Neuronal stem cell (in vitro differentiated cells): ENCODE data around the gene CYBA.
A peak's percentile ranks its signal among the peaks of the same experiment; 100 is the strongest.

Experiments
- DNase-seq: peaks from one replicate; pipeline ENCODE4 v3.0.0-alpha.2; 2013; ENCODE audit warnings: low spot score
- H2AFZ ChIP-seq: one replicate; pipeline ENCODE4 v1.6.1; 2013; ENCODE audit warnings: mild to moderate bottlenecking, low read length, inconsistent platforms
- H2AK5ac ChIP-seq: 2 replicates; pipeline ENCODE4 v1.6.1; 2013; ENCODE audit warnings: low read depth, mild to moderate bottlenecking, inconsistent platforms, low read length, moderate library complexity, mixed read lengths
- H2BK120ac ChIP-seq: 2 replicates; pipeline ENCODE4 v1.6.1; 2013; ENCODE audit warnings: low read depth, mild to moderate bottlenecking, inconsistent platforms, low read length, moderate library complexity, mixed read lengths
- H2BK12ac ChIP-seq: one replicate; pipeline ENCODE4 v1.6.1; 2013; ENCODE audit warnings: low read length, inconsistent platforms
- H2BK15ac ChIP-seq: 2 replicates; pipeline ENCODE4 v1.6.1; 2013; ENCODE audit warnings: mild to moderate bottlenecking, low read length, inconsistent platforms, mixed read lengths
- H2BK5ac ChIP-seq: one replicate; pipeline ENCODE4 v1.6.1; 2013; ENCODE audit warnings: inconsistent platforms, mild to moderate bottlenecking, low read length, moderate library complexity
- H3K14ac ChIP-seq: one replicate; pipeline ENCODE4 v1.6.1; 2013; ENCODE audit warnings: low read length, inconsistent platforms
- H3K18ac ChIP-seq: 2 replicates; pipeline ENCODE4 v1.6.1; 2013; ENCODE audit warnings: low read length, inconsistent platforms
- H3K23ac ChIP-seq: 2 replicates; pipeline ENCODE4 v1.6.1; 2013; ENCODE audit warnings: low read depth, mild to moderate bottlenecking, mixed read lengths, low read length, inconsistent platforms; ENCODE audit not compliant: poor library complexity
- H3K27ac ChIP-seq: replicated peaks from 3 replicates; pipeline ENCODE4 v1.5.1; 2013; ENCODE audit warnings: low read length, inconsistent platforms
- H3K27me3 ChIP-seq, 3 experiments: 2 replicates each; pipeline ENCODE4 v1.6.1; 2013; ENCODE audit warnings: low read length in 3 of 3, mild to moderate bottlenecking in 2 of 3, inconsistent platforms in 1 of 3, low read depth in 1 of 3, mixed read lengths in 1 of 3, moderate library complexity in 1 of 3; ENCODE audit not compliant: control insufficient read depth in 3 of 3, insufficient read depth in 3 of 3
- H3K36me3 ChIP-seq, 2 donors: replicated peaks in 1 of 2; 2 replicates each; pipeline ENCODE4 v1.6.1; 2013; ENCODE audit warnings: low read length in 2 of 2; ENCODE audit not compliant: control insufficient read depth in 2 of 2, insufficient read depth in 2 of 2
- H3K4ac ChIP-seq: 2 replicates; pipeline ENCODE4 v1.6.1; 2013; ENCODE audit warnings: inconsistent platforms, mild to moderate bottlenecking, low read length, moderate library complexity
- H3K4me1 ChIP-seq, 2 donors: 1 replicate in 1 of 2; 2 replicates in 1 of 2; pipeline ENCODE4 v1.6.1; 2013; ENCODE audit warnings: low read length in 2 of 2, low read depth in 1 of 2; ENCODE audit not compliant: control insufficient read depth in 2 of 2, insufficient read depth in 1 of 2
- H3K4me2 ChIP-seq: one replicate; pipeline ENCODE4 v1.6.1; 2013; ENCODE audit warnings: mild to moderate bottlenecking, low read length, inconsistent platforms; ENCODE audit not compliant: insufficient read depth, poor library complexity, severe bottlenecking
- H3K4me3 ChIP-seq, 2 donors: 2 replicates each; pipeline ENCODE4 v1.5.1; 2013; ENCODE audit warnings: low read length in 2 of 2, mild to moderate bottlenecking in 2 of 2, inconsistent platforms in 1 of 2, moderate library complexity in 1 of 2
- H3K79me1 ChIP-seq: one replicate; pipeline ENCODE4 v1.6.1; 2013; ENCODE audit warnings: low read depth, mild to moderate bottlenecking, inconsistent platforms, low read length, moderate library complexity
- H3K9ac ChIP-seq: one replicate; pipeline ENCODE4 v1.6.1; 2013; ENCODE audit warnings: mild to moderate bottlenecking, low read depth, low read length, inconsistent platforms; ENCODE audit not compliant: poor library complexity
- H3K9me3 ChIP-seq, 2 donors: replicated peaks in 1 of 2; 2 replicates each; pipeline versions ENCODE3 to v1.6.1; 2013; ENCODE audit warnings: low read length in 2 of 2, mild to moderate bottlenecking in 2 of 2, inconsistent platforms in 1 of 2, low read depth in 1 of 2, mixed read lengths in 1 of 2, moderate library complexity in 1 of 2; ENCODE audit not compliant: control insufficient read depth in 2 of 2, insufficient read depth in 1 of 2
- H4K8ac ChIP-seq: one replicate; pipeline ENCODE4 v1.6.1; 2013; ENCODE audit warnings: low read depth, mild to moderate bottlenecking, inconsistent platforms, low read length, moderate library complexity
- H4K91ac ChIP-seq: one replicate; pipeline ENCODE4 v1.6.1; 2013; ENCODE audit warnings: low read length, low read depth, mild to moderate bottlenecking, inconsistent platforms; ENCODE audit not compliant: poor library complexity
- WGBS, 2 donors: extraction: QIAGEN DNeasy Blood & Tissue Kit; methylation state at CpG; one replicate each; pipeline ENCODE4 v1.1.7; 2013; ENCODE audit warnings: missing lambda C conversion rate in 2 of 2, mixed read lengths in 1 of 2; ENCODE audit not compliant: insufficient read length in 2 of 2, insufficient replicate concordance in 1 of 2; ENCODE audit errors: extremely low coverage in 2 of 2; 5-methylcytosine and 5-hydroxymethylcytosine counted together

CYBA gene

GRCh38 chr16:88631920-88632586, 18.8 kb downstream of the CYBA start:
- no peak overlapping the region for H3K27ac ChIP-seq
- H3K79me1 ChIP-seq: peaks cover 6% of the 10 kb centered on the region
- H2AK5ac ChIP-seq: no peak overlapping the region
- no peak overlapping the region for H3K18ac ChIP-seq
- DNase-seq: no peak
- H4K8ac ChIP-seq: no peak overlapping the region
- peaks cover 0 to 17% (median 0%) of the 10 kb centered on the region in 3 experiments for H3K27me3 ChIP-seq
- H3K36me3 ChIP-seq: peaks cover 40 to 66% of the 10 kb centered on the region in 2 donors
- peak overlapping the region; percentile 55 for H3K23ac ChIP-seq
- no peak overlapping the region for H3K4ac ChIP-seq
- H3K14ac ChIP-seq: no peak overlapping the region
- H3K4me2 ChIP-seq: no peak overlapping the region
- no peak overlapping the region for H4K91ac ChIP-seq
- no peak overlapping the region for H3K4me3 ChIP-seq
- no peak overlapping the region for H3K9ac ChIP-seq
- peaks cover 0 to 11% of the 10 kb centered on the region in 2 donors for H3K4me1 ChIP-seq
- no CpG with 5 or more reads among the region's 30 CpGs for WGBS, 2 donors
- no peak overlapping the region for H2AFZ ChIP-seq
- H2BK5ac ChIP-seq: peak overlapping the region; percentile 66
- H2BK120ac ChIP-seq: no peak overlapping the region
- no peak overlapping the region for H2BK15ac ChIP-seq
- H3K9me3 ChIP-seq: peaks cover 0 to 1% of the 10 kb centered on the region in 2 donors
- no peak overlapping the region for H2BK12ac ChIP-seq

- no peak overlapping the region for H2BK15ac ChIP-seq
- H3K9ac ChIP-seq: no peak overlapping the region
- H4K8ac ChIP-seq: no peak overlapping the region
Observed at GRCh38 chr16:88631384-88631783, 19.5 kb downstream of the CYBA start.

GRCh38 chr16:88630941-88631340, 19.9 kb downstream of the CYBA start:
- H3K4me1 ChIP-seq: peaks cover 0 to 11% of the 10 kb centered on the region in 2 donors
- H3K27me3 ChIP-seq: peaks cover 0 to 17% (median 0%) of the 10 kb centered on the region in 3 experiments
- H3K4me3 ChIP-seq: no peak overlapping the region
- no peak overlapping the region for H2AFZ ChIP-seq
- H2BK120ac ChIP-seq: no peak overlapping the region
- no peak overlapping the region for H3K23ac ChIP-seq
- H2BK5ac ChIP-seq: no peak overlapping the region
- no peak overlapping the region for H3K14ac ChIP-seq
- DNase-seq: no peak
- no peak overlapping the region for H2BK15ac ChIP-seq
- no peak overlapping the region for H4K91ac ChIP-seq
- peaks cover 0 to 1% of the 10 kb centered on the region in 2 donors for H3K9me3 ChIP-seq
- no peak overlapping the region for H2AK5ac ChIP-seq
- H3K18ac ChIP-seq: no peak overlapping the region
- no peak overlapping the region for H3K9ac ChIP-seq
- no peak overlapping the region for H4K8ac ChIP-seq
- H2BK12ac ChIP-seq: no peak overlapping the region
- peaks cover 6% of the 10 kb centered on the region for H3K79me1 ChIP-seq
- no peak overlapping the region for H3K4ac ChIP-seq
- H3K36me3 ChIP-seq: peaks cover 43 to 76% of the 10 kb centered on the region in 2 donors
- no peak overlapping the region for H3K27ac ChIP-seq
- no CpG with 5 or more reads among the region's 23 CpGs for WGBS, 2 donors
- H3K4me2 ChIP-seq: no peak overlapping the region

More at GRCh38 chr16:88631384-88631783, 19.5 kb downstream of the CYBA start:
- H3K36me3 ChIP-seq: peaks cover 43 to 72% of the 10 kb centered on the region in 2 donors
- no peak overlapping the region for H3K14ac ChIP-seq
- peaks cover 0 to 11% of the 10 kb centered on the region in 2 donors for H3K4me1 ChIP-seq
- no peak overlapping the region for H2BK5ac ChIP-seq
- no peak overlapping the region for H4K91ac ChIP-seq
- no peak overlapping the region for H3K4me3 ChIP-seq
- no peak overlapping the region for H2BK12ac ChIP-seq
- peaks cover 0 to 1% of the 10 kb centered on the region in 2 donors for H3K9me3 ChIP-seq
- H3K27me3 ChIP-seq: peaks cover 0 to 17% (median 0%) of the 10 kb centered on the region in 3 experiments
- no peak overlapping the region for H2BK120ac ChIP-seq
- no peak overlapping the region for H3K4ac ChIP-seq
- H3K4me2 ChIP-seq: no peak overlapping the region
- no peak overlapping the region for H3K23ac ChIP-seq
- WGBS, 2 donors: no CpG with 5 or more reads among the region's 16 CpGs
- H3K79me1 ChIP-seq: peaks cover 6% of the 10 kb centered on the region
- no peak overlapping the region for H3K18ac ChIP-seq
- no peak overlapping the region for H3K27ac ChIP-seq
- H2AFZ ChIP-seq: no peak overlapping the region
- no peak overlapping the region for H2AK5ac ChIP-seq
- DNase-seq: no peak

GRCh38 chr16:88630433-88630832, 20.4 kb downstream of the CYBA start:
- no peak overlapping the region for H2BK5ac ChIP-seq
- peaks cover 43 to 80% of the 10 kb centered on the region in 2 donors for H3K36me3 ChIP-seq
- peaks cover 6% of the 10 kb centered on the region for H3K79me1 ChIP-seq
- H3K14ac ChIP-seq: no peak overlapping the region
- H3K27me3 ChIP-seq: peaks cover 0 to 15% (median 0%) of the 10 kb centered on the region in 3 experiments
- DNase-seq: no peak
- no peak overlapping the region for H2BK15ac ChIP-seq
- no peak overlapping the region for H2AFZ ChIP-seq
- peaks cover 0 to 1% of the 10 kb centered on the region in 2 donors for H3K9me3 ChIP-seq
- peaks cover 0 to 11% of the 10 kb centered on the region in 2 donors for H3K4me1 ChIP-seq
- no peak overlapping the region for H2AK5ac ChIP-seq
- H4K91ac ChIP-seq: no peak overlapping the region
- no peak overlapping the region for H4K8ac ChIP-seq
- H2BK12ac ChIP-seq: no peak overlapping the region
- H3K27ac ChIP-seq: no peak overlapping the region
- no peak overlapping the region for H3K4me3 ChIP-seq
- H3K4ac ChIP-seq: no peak overlapping the region
- H2BK120ac ChIP-seq: no peak overlapping the region
- no peak overlapping the region for H3K18ac ChIP-seq
- no peak overlapping the region for H3K4me2 ChIP-seq
- no peak overlapping the region for H3K23ac ChIP-seq
- no CpG with 5 or more reads among the region's 12 CpGs for WGBS, 2 donors
- H3K9ac ChIP-seq: no peak overlapping the region
